Neural crest cell (in vitro differentiated cells): Measurements from ENCODE around the gene MT4. TPM values are rescaled to one million over a fixed set of nuclear protein-coding genes. Genes with fewer than 3 reads are reported as not detected.
"Not testable (repeated sequence)": the region's sequence is repeated elsewhere in the genome, so short reads cannot be mapped to it uniquely, and the experiment has no call there.

Experiments used
- DNase-seq: peaks from one replicate; pipeline ENCODE4 v3.0.0; 2021; ENCODE audit warnings: low read depth, mixed read lengths, low spot score
- H3K27ac Mint-ChIP-seq: one replicate; pipeline ENCODE4 v1.8.0; 2021; ENCODE audit warnings: mild to moderate bottlenecking, mixed read lengths; ENCODE audit not compliant: unreplicated experiment
- H3K27me3 Mint-ChIP-seq: 2 replicates; pipeline ENCODE4 v1.8.0; 2021; ENCODE audit warnings: low read depth, mild to moderate bottlenecking, mixed read lengths
- H3K36me3 Mint-ChIP-seq: 2 replicates; pipeline ENCODE4 v1.8.0; 2021; ENCODE audit warnings: low read depth, mild to moderate bottlenecking, mixed read lengths
- H3K4me1 Mint-ChIP-seq: 2 replicates; pipeline ENCODE4 v1.8.0; 2021; ENCODE audit warnings: mixed read lengths
- H3K4me3 Mint-ChIP-seq: one replicate; pipeline ENCODE4 v1.8.0; 2021; ENCODE audit warnings: mild to moderate bottlenecking, mixed read lengths
- H3K9me3 Mint-ChIP-seq: 2 replicates; pipeline ENCODE4 v1.8.0; 2021; ENCODE audit warnings: mixed read lengths
- total RNA-seq: library from RNA; stranded (reverse); gene quantifications from 2 replicates; pipeline ENCODE4 v1.2.1, GENCODE V29; 2021
- TF ChIP-seq, protein P1 (sequence below): fragments of 200-600 bp; sonication (generic); conservative IDR thresholded peaks from 2 replicates; pipeline ENCODE4 v1.5.0; 2021; ENCODE audit warnings: antibody characterized with exemption, mild to moderate bottlenecking

The MT4 gene
- total RNA-seq, 1 donor from 2014 or later = not detected

DNA sequence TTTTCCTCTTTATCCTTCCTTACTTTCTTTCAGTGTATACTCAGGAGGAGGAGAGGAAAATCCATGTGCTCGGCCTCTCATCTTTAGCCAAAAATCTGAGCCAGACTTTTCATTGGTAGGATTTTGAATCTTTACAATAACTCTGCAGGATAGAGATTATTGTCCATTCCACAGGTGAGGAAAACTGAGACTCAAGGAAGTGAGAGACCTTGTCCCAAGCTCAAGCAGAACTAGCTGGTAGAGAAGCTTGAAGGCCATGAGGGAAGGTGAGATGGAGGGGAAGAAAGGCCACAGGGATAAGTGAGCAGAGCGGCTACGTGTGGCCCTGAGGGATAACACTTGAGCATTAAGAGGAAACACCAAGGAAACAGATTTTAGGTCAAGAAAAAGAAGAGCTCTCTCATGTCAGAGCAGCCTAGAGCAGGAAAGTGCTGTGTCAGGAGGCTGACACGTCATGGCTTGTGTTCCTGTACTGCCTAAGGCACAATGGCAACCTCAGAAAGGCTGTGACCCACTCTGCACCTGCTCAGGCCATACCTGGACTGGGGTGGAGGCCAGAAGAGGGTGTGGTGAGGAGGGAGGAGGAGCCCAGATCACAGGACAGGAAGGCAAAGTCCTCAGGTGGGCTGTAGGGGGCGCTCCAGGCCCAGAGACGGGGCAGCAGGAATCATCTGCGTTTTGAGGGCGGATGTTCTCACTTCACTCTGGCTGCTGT, 11.9 kb downstream of the MT4 start:
- Mint-ChIP-seq H3K36me3 (peaks cover 3% of the 10 kb centered on the region), H3K4me1 (no peaks in the 10 kb centered on the region), H3K27ac (no peak overlapping the region), H3K9me3 (peaks cover 9% of the 10 kb centered on the region), H3K27me3 (peaks cover 6% of the 10 kb centered on the region), H3K4me3 (no peak overlapping the region)
- TF ChIP-seq, protein P1, sequence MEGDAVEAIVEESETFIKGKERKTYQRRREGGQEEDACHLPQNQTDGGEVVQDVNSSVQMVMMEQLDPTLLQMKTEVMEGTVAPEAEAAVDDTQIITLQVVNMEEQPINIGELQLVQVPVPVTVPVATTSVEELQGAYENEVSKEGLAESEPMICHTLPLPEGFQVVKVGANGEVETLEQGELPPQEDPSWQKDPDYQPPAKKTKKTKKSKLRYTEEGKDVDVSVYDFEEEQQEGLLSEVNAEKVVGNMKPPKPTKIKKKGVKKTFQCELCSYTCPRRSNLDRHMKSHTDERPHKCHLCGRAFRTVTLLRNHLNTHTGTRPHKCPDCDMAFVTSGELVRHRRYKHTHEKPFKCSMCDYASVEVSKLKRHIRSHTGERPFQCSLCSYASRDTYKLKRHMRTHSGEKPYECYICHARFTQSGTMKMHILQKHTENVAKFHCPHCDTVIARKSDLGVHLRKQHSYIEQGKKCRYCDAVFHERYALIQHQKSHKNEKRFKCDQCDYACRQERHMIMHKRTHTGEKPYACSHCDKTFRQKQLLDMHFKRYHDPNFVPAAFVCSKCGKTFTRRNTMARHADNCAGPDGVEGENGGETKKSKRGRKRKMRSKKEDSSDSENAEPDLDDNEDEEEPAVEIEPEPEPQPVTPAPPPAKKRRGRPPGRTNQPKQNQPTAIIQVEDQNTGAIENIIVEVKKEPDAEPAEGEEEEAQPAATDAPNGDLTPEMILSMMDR = peak; percentile 72
- peak; percentile 20 for DNase-seq

DNA sequence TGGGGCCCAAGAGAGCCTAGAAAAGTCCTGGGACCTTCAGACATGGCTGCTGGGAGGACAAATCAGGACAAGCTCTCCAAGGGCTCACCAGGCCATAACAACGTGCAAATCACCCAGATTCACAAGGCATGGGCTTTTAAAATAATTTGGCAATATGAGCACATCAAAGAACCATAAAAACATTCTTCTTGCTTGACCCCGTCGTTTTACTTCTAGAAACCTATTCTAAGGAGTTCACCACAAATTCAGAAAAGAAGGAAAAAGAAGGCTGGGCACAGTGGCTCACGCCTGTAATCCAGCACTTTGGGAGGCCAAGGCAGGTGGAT, 12.4 kb downstream of the MT4 start:
- Mint-ChIP-seq H3K4me3 (no peak overlapping the region), H3K36me3 (peaks cover 3% of the 10 kb centered on the region), H3K27ac (no peak overlapping the region), H3K9me3 (peaks cover 9% of the 10 kb centered on the region), H3K27me3 (peaks cover 6% of the 10 kb centered on the region), H3K4me1 (no peaks in the 10 kb centered on the region)
- DNase-seq = no peak
- TF ChIP-seq, protein P1 = no peak

DNA sequence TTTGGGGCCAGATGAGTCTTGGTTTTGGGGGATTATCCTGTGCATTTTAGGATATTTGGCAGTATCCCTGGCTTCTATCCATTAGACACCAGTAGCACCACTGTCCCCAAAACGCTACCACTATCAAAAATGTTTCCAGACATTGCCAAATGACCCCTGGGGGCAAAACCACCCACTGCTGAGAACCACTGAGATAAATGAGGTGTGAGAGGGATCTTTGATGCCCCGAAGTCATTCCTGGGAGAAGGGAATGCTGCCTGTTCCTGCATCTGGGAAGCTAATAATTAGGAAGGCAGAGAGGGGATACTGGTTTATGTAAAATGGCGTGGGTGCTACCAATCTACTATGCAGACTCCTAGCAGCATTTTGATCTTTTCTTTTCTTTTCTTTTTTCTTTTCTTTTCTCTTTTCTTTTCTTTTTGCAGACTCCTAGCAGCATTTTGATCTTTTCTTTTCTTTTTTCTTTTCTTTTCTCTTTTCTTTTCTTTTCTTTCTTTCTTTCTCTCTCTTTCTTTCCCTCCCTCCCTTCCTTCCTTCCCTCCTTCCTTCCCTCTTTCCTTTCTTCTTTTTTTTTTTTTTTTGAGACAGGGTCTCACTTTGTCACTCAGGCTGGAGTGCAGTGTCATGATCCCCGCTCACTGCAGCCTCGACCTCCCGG, 15.6 kb downstream of the MT4 start:
- Mint-ChIP-seq H3K4me1 (no peaks in the 10 kb centered on the region), H3K4me3 (no peak overlapping the region), H3K36me3 (no peaks in the 10 kb centered on the region), H3K27ac (no peak overlapping the region), H3K9me3 (no peaks in the 10 kb centered on the region), H3K27me3 (peaks cover 18% of the 10 kb centered on the region)
- no peak for DNase-seq
- TF ChIP-seq, protein P1 = no peak

DNA sequence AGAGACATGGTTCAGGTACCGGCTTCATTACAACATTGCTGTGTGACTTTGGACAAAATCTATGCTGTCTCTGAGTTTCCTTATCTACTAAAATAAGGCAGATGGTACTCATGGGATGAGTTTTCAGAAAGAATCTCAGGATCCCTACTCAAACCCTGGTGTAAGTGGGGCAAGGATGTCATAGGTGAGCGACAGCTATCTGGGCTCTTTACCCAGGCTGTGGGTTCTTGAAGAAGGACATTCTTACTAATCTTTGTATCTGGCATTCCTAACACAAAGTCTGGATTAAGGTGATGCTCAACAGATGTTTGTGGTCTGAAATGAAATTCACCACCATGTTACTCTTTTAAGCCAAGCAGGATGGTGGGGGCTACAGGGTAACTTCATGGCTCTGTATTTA, 18.0 kb downstream of the MT4 start:
- DNase-seq, H3K27ac Mint-ChIP-seq, H3K4me3 Mint-ChIP-seq, H3K4me1 Mint-ChIP-seq, H3K36me3 Mint-ChIP-seq, H3K9me3 Mint-ChIP-seq: not testable (repeated sequence)
- H3K27me3 Mint-ChIP-seq = peaks cover 38% of the 10 kb centered on the region

DNA sequence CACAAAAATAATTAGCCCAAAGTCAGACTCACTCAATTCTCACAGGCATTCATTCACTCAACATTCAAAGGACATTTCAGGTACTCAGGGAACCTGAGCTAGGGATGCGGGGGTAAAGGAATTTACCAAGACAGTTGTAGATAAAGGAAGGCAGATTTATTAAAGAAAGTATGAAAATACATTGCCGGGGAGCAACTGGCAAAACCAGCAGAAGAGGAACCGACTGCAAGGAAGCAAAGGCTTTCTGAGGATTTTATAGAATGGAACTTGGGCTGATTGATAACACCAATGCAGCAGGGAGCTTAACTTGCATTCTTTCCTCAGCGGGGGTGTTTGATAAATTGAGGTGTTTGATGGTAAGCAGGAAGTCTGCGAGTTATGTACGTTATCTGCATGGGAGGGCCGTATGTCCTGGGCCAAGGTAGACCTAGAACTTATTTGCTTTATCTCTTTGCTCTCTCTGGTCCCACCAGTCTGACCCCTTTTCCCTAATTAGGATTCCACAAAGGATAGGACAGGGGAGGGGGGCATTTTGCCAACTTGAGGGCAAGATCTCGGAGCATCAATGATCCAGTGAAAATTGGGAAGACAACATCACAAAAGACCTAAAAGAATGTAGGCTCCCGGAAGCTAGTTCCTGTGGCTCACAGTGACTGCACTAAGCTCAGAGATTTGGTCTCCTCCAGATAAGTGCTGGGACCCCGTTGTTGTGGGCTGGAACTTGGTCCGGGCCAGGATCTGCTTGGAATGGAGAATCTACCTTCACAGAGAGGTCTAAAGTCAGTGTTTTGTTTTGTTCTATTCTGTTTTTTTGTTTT, 18.7 kb downstream of the MT4 start:
- Mint-ChIP-seq H3K9me3 (no peaks in the 10 kb centered on the region), H3K27ac (no peak overlapping the region), H3K4me3 (no peak overlapping the region), H3K4me1 (no peaks in the 10 kb centered on the region), H3K36me3 (no peaks in the 10 kb centered on the region), H3K27me3 (peaks cover 45% of the 10 kb centered on the region)
- DNase-seq = no peak
- TF ChIP-seq, protein P1 = no peak
